Coronary artery (tissue), 2 donors: ENCODE results near the gene TFIP11.
A peak's percentile ranks its signal among the peaks of the same experiment; 100 is the strongest.

Experiments used
- DNase-seq: peaks from one replicate; pipeline ENCODE4 v3.0.0-alpha.2; 2017; ENCODE audit warnings: low spot score
- H3K27ac ChIP-seq, 2 donors: fragments of 200-600 bp; sonication (generic); one replicate each; pipeline ENCODE4 v1.5.1; 2016 to 2019
- H3K4me3 ChIP-seq: fragments of 200-600 bp; sonication (generic); 2 replicates; pipeline ENCODE4 v1.5.1; 2016; ENCODE audit warnings: mild to moderate bottlenecking, moderate library complexity
- CTCF ChIP-seq: fragments of 200-600 bp; sonication (generic); IDR thresholded peaks from one replicate; pipeline ENCODE4 v1.5.1; 2019; ENCODE audit warnings: antibody characterized with exemption

Gene TFIP11

DNA sequence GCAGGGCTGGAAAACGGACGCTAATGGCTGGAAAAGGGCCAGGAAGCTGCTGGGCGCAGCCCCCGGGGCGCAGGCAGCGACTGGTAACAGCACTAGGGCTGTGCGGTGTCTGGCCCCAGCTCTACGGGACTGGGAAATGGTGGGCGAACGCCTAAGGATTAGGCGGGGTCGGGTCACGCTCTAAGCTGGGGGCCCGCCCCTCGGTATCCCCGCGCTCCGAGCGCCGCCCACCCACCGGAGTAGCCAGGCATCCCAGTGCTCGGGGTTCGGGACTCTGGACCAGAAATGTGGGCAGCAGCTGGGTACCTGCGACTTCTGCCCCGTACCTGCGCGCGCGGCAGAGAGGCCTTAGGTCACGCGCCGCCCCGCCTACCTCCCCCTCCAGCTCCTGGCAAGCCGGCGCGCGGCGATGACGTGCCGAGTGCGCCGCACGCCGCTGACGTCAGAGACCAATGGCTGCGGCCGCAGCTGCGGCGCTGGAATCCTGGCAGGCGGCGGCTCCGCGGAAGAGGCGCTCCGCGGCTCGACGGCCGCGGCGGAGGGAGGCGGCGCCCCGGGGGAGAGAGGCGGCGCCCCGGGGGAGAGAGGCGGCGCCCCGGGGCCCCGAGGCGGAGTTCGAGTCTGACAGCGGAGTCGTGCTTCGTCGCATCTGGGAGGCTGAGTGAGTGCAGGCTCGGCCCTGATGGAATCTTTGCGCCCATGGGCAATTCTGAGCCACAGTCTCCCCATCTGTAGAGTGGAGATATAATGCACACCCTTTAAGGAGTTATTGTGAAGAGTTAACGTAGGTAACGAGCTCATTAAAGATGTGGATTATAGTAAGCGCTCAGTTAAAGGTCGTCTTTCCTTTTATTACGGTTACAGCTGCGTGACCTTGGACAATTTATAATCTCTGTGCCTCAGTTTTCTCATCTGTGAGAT, 28.6 kb downstream of the TFIP11 start, which contains the start of the genes HPS4 and SRRD:
Gene HPS4, minus strand, starts transcription at position 345 of the 921 bp plus-strand sequence. CDS start 2,021 bp downstream, outside the sequence.
Gene SRRD, plus strand, starts transcription at position 439 of the 921 bp plus-strand sequence. Its CDS starts 14 bp downstream, at position 453.
- TF ChIP-seq CTCF, result no peak
- Histone ChIP-seq H3K27ac (peak within 1 kb of the TSS; percentile 95 to 99), H3K4me3 (peak within 1 kb of the TSS; percentile 100)
- peak; percentile 88 for DNase-seq

GRCh38 chr22:26483043-26483438, 29.2 kb downstream of the TFIP11 start:
- no peak for DNase-seq
- Histone ChIP-seq H3K27ac (peak overlapping the region; percentile 95 to 99), H3K4me3 (peak overlapping the region; percentile 100)
- TF ChIP-seq CTCF, result no peak

DNA sequence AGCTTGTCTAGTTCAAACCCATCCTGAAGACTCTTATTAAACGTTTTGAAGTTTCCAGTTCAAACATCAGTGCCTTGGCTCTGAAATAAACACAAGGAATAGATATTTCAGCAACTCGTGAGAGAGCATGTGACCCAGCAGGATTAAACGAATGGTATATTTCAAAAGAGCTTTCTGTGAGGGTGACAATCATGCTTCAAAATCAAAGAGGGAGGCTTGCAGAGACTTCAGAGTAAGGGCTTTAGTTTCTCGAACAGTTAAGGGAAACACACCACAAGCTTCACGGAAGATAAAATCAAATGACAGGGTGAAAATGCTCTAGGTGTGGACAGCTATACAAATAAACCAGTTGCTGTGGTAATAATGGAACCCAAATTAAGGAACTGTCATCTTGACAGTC, 30.1 kb downstream of the TFIP11 start:
- no peak overlapping the region for H3K4me3 ChIP-seq
- DNase-seq, result no peak

DNA sequence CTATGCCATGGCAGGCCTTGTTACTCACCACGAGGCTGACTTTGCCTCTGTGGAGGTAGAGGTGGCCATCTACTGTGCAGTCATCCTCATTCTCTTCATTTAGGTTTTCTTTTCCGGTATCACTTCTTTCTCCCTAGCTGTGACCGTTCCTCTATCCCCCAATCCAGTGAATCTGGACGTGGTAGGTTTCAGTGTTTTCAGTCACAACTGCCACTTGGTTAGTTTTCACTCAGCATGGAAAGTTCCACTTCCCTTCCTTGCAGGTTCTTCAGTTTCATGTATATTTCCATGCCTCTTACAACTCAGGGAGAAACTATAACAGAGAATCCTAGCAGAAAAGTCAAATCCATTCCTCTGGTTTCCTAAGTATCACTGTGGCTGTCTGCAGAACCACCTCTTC, 30.6 kb downstream of the TFIP11 start:
- DNase-seq, result no peak
- Histone ChIP-seq H3K4me3 (no peak overlapping the region), H3K27ac (no peak overlapping the region)
- TF ChIP-seq CTCF, result no peak

More for the DNA sequence above, 30.1 kb downstream of the TFIP11 start:
- TF ChIP-seq CTCF, result no peak
- H3K27ac ChIP-seq, result no peak overlapping the region

- no peak for DNase-seq
- no peak for TF ChIP-seq CTCF
- Histone ChIP-seq H3K4me3 (peak overlapping the region; percentile 5), H3K27ac (no peak overlapping the region)
Observed at GRCh38 chr22:26481112-26481693, 31.1 kb downstream of the TFIP11 start.

- no peak for DNase-seq
- no peak overlapping the region for H3K27ac ChIP-seq
- no peak for TF ChIP-seq CTCF
- no peak overlapping the region for H3K4me3 ChIP-seq
Observed at GRCh38 chr22:26480611-26480932, 31.7 kb downstream of the TFIP11 start.
